Kidney (tissue), 14 donors: ENCODE data around the gene SIVA1. TPM values are rescaled to one million over a fixed set of nuclear protein-coding genes. Genes with fewer than 3 reads are reported as not detected.
A peak's percentile ranks its signal among the peaks of the same experiment; 100 is the strongest.

Source experiments
- DNase-seq, 5 donors: peaks; one replicate each; pipeline ENCODE4 v3.0.0-alpha.2; 2013 to 2020
- FAIRE-seq: peaks from 2 replicates; lab custom pipeline; 2012; peaks lifted over from hg19 to GRCh38; lab: Jason Lieb, UNC
- H3K27ac ChIP-seq, 2 donors: one replicate each; pipeline ENCODE4 v1.7.0; 2013; ENCODE audit warnings: low read depth in 2 of 2, low read length in 2 of 2, inconsistent platforms in 1 of 2
- H3K27me3 ChIP-seq: one replicate; pipeline ENCODE4 v1.7.1; 2013; ENCODE audit warnings: low read length, inconsistent platforms; ENCODE audit not compliant: control insufficient read depth, insufficient read depth
- H3K36me3 ChIP-seq, 3 donors: one replicate each; pipeline versions ENCODE4 v1.7.0 to v1.7.1; 2013; ENCODE audit warnings: low read length in 3 of 3, control low read depth in 1 of 3, inconsistent platforms in 1 of 3; ENCODE audit not compliant: insufficient read depth in 3 of 3, control insufficient read depth in 2 of 3
- H3K4me1 ChIP-seq, 3 donors: one replicate each; pipeline versions ENCODE4 v1.7.0 to v1.7.1; 2013; ENCODE audit warnings: low read length in 3 of 3, inconsistent platforms in 1 of 3, low read depth in 1 of 3; ENCODE audit not compliant: control insufficient read depth in 2 of 3, insufficient read depth in 2 of 3
- H3K4me3 ChIP-seq, 3 donors: one replicate each; pipeline versions ENCODE4 v1.7.0 to v1.8.1; 2013; ENCODE audit warnings: low read length in 3 of 3, control low read depth in 1 of 3, inconsistent platforms in 1 of 3
- H3K9ac ChIP-seq, 3 donors: one replicate each; pipeline versions ENCODE4 v1.7.0 to v1.7.1; 2013; ENCODE audit warnings: low read length in 3 of 3, control low read depth in 1 of 3, inconsistent platforms in 1 of 3
- H3K9me3 ChIP-seq, 3 donors: one replicate each; pipeline versions ENCODE4 v1.7.0 to v1.7.1; 2013; ENCODE audit warnings: low read length in 3 of 3, control low read depth in 1 of 3, inconsistent platforms in 1 of 3; ENCODE audit not compliant: control insufficient read depth in 2 of 3, insufficient read depth in 1 of 3
- intact Hi-C: fragments of 100-400 bp; cut with DNase I; formaldehyde crosslinking; loops from one replicate; pipeline ENCODE4 v1.11.1; 2022
- polyA plus RNA-seq: library from polyadenylated mRNA; stranded (reverse); fragments of 350-450 nt; fragmentation: Illumina TruSeq; extraction: RNeasy Lipid Tissue Mini Kit (QIAGEN cat#74804); gene quantifications from one replicate; pipeline ENCODE4 v1.2.3, GENCODE V29; 2014; ENCODE audit warnings: low read depth, low replicate concordance; ENCODE audit not compliant: insufficient read depth
- total RNA-seq: library from RNA; stranded (reverse); fragmentation: NEBNext Ultra II Directional; extraction: Animal tissue kit (Norgen Biotek cat#: 25700); gene quantifications from one replicate; pipeline ENCODE4 v1.2.1, GENCODE V29; 2021
- TF ChIP-seq, protein P1 (sequence below): IDR thresholded peaks from 3 replicates; pipeline ENCODE4 v1.5.1; 2012; ENCODE audit warnings: mild to moderate bottlenecking, moderate library complexity, borderline replicate concordance; ENCODE audit not compliant: insufficient read depth; ENCODE audit errors: extremely low read depth
- donor health status: control.
- donor health status: control.
- donor health status: control.
- donor health status: control.
- donor health status: control.
- donor health status: DM: yes; HTN: yes; CAD: no.
- donor health status: Normal renal cell carcinoma (clear cell type).

SIVA1 gene
- total and polyA plus RNA-seq, 2 donors from 2014 or later, result 65.7 to 124 TPM

DNA sequence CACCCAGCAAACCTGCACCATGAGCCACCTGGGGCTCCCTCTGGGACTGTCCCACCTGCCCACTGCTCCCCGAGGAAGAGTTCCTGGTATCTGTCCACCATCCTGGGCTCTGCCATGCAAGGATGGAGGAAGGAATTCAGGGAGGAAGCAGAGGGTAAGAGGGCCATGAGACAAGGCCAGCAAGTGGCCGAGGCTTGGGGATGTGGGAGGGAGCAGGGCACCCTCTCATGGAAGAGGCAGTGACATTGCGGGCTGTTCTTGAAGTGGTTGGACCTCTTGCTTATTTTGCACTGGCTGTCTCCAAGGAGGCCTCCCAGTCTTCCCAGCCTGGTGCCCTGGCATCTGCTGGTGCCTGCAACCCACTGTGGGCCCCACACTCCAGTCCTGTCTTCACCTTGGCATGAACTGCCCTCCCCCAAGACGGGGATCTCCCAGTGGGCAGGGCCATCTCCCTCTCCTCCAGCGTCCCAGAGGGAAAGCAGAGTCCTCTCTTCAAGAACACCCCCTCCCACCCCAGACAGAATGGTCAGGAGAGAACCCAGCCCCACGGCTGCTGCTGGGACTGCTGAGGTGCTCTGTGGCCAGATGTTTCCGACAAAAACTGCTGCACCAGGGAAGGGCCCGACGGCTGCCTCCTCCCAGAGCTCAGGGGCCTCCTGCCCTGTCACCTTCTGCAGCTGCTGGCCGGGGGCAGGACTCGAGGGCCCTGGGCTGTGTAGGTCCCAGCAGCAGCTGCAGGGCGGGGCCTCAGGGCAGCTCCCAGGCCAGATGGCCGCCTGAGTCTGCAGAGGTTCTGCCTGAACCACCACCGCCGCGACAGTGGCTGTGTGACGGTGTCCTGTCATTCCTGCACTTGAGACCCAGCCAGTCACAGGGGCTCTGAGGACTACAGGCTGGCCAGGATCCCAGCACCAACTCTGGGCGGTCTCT, 44.4 kb downstream of the SIVA1 start:
- Histone ChIP-seq H3K27ac (peak overlapping the region; percentile 7 to 91), H3K4me3 (no peak overlapping the region), H3K9ac (no peak overlapping the region), H3K4me1 (peaks cover 0 to 38% (median 14%) of the 10 kb centered on the region in 3 donors), H3K36me3 (no peaks in the 10 kb centered on the region), H3K27me3 (no peaks in the 10 kb centered on the region), H3K9me3 (no peaks in the 10 kb centered on the region)
- TF ChIP-seq, protein P1, sequence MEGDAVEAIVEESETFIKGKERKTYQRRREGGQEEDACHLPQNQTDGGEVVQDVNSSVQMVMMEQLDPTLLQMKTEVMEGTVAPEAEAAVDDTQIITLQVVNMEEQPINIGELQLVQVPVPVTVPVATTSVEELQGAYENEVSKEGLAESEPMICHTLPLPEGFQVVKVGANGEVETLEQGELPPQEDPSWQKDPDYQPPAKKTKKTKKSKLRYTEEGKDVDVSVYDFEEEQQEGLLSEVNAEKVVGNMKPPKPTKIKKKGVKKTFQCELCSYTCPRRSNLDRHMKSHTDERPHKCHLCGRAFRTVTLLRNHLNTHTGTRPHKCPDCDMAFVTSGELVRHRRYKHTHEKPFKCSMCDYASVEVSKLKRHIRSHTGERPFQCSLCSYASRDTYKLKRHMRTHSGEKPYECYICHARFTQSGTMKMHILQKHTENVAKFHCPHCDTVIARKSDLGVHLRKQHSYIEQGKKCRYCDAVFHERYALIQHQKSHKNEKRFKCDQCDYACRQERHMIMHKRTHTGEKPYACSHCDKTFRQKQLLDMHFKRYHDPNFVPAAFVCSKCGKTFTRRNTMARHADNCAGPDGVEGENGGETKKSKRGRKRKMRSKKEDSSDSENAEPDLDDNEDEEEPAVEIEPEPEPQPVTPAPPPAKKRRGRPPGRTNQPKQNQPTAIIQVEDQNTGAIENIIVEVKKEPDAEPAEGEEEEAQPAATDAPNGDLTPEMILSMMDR, result no peak
- FAIRE-seq (no peak), DNase-seq (peak in 2 of 5 donors; percentile 48 to 64)
- intact Hi-C loops, result no loop called here

DNA sequence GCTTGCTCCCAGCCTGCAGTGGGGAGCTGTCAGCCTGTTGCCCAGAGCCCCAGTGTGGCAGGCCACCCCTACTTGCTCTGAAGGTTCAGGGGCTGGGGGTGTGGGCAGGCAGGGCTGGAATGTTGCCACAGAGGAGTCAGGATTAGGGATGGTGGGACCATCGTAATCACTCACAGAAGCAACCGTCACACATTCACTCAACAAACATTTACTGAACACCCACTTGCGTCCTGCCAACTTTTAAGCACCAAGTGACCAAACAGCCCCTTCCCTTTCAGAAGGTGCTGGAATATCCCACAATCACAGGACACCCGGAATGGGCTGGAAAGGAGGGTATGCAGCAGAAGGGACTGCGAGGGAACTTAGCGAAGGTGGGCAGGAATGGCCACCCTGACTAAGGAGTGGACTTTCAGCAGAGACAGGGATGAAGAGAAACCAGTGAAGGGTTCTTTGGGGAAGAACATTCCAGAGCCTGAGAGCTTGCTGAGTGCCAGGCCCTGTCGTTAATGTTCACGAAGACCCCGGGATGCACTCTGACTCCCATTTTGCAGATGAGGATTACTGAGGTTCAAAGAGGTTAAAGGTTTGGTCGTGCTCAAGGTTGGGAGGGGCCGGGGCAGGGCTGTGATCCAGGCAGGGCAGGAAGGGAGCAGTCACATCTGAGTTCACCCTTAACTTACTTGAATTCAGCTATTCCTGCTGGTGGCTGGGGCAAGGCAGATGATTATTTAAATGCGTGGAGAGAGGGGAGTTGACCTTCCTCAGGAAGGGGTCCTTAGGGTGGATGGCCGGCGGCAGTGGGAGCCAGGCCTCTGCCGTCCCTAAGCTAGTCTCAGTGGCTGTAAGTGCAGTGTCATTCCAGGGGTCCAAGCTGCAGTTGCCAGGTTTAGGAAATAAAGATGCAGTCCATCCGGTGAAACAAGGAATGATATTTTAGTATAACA, 45.6 kb downstream of the SIVA1 start:
- H3K27me3 ChIP-seq, result no peaks in the 10 kb centered on the region
- TF ChIP-seq, protein P1, result no peak
- intact Hi-C loops, result no loop called here
- H3K9ac ChIP-seq, result no peak overlapping the region
- H3K36me3 ChIP-seq, result no peaks in the 10 kb centered on the region
- H3K4me1 ChIP-seq, result peaks cover 0 to 28% (median 11%) of the 10 kb centered on the region in 3 donors
- no peak overlapping the region for H3K4me3 ChIP-seq
- no peak for DNase-seq
- H3K27ac ChIP-seq, result peak overlapping the region; percentile 33 to 94
- H3K9me3 ChIP-seq, result no peaks in the 10 kb centered on the region
- FAIRE-seq, result no peak

DNA sequence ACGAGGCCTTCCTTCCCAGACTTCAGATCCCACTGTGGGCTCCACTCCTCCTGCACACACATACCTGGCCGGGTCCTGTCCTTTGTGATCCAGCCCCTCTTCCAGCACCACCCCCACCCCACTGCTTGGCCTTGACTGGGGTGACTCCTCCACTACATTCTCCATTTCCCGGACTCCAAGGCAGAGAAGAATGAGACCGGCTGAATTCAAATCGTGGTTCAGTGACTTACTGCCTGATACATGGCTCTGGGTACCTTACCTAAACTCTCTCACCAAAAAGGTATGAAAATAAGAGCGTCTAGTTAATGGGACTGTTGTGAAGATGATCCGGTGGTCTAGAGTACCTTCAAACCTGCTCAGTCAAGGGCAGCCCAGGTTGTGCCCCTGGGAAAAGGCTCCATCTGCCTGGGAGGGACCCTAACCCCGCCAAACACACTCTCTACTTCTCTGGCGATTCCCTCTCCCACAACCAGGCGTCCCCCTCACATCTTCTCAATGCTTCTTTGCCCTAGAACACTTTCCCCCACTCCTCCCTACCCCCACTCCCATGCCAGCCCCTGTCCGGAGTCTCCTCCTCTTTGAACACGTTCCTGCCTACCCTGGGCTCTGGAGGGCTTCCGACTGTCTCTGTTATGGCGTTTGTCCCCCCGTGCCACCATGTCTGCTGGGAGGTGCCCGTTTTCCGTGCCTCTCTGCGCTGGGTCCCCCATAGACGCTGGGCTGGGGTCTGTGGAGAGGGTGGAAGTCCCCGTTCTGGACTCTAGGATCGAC, 46.5 kb downstream of the SIVA1 start:
- no peaks in the 10 kb centered on the region for H3K36me3 ChIP-seq
- peak in 3 of 5 donors; percentile 70 to 86 (median 74) for DNase-seq
- peak overlapping the region; percentile 89 to 94 for H3K27ac ChIP-seq
- no peaks in the 10 kb centered on the region for H3K9me3 ChIP-seq
- no peak for FAIRE-seq
- peaks cover 0 to 20% (median 11%) of the 10 kb centered on the region in 3 donors for H3K4me1 ChIP-seq
- peak overlapping the region in 2 of 3 donors; percentile 11 to 90 for H3K9ac ChIP-seq
- TF ChIP-seq, protein P1, result peak; percentile 0
- H3K4me3 ChIP-seq, result peak overlapping the region in 1 of 3 donors; percentile 56
- intact Hi-C loops, result no loop called here
- no peaks in the 10 kb centered on the region for H3K27me3 ChIP-seq
